Right lobe of liver (tissue), 6 donors: ENCODE results near the gene ASCL2. TPM values are rescaled to one million over a fixed set of nuclear protein-coding genes. Genes with fewer than 3 reads are reported as not detected.
"Not testable (repeated sequence)": the region's sequence is repeated elsewhere in the genome, so short reads cannot be mapped to it uniquely, and the experiment has no call there.

Experiments
- ATAC-seq, 4 donors: fragments of 200-7000 bp; cut with Tn5 transposase; one replicate each; pipeline ENCODE4 v1.9.1; 2020; ENCODE audit warnings: mild to moderate bottlenecking in 4 of 4, moderate library complexity in 4 of 4
- DNase-seq, 3 donors: peaks; one replicate each; pipeline ENCODE4 v3.0.0-alpha.2; 2020
- H3K27ac ChIP-seq, 3 donors: fragments of 200-600 bp; one replicate each; pipeline ENCODE4 v1.8.0; 2022
- H3K27me3 ChIP-seq, 2 donors: fragments of 200-600 bp; one replicate each; pipeline ENCODE4 v1.8.0; 2022
- H3K36me3 ChIP-seq, 4 donors: fragments of 200-600 bp; sonication (generic) in 1 of 4; one replicate each; pipeline versions ENCODE4 v1.5.1 to v1.8.0; 2017 to 2022; ENCODE audit warnings: control low read depth in 1 of 4
- H3K4me1 ChIP-seq, 4 donors: fragments of 200-600 bp; sonication (generic) in 1 of 4; one replicate each; pipeline versions ENCODE4 v1.5.1 to v1.8.0; 2017 to 2022; ENCODE audit warnings: control low read depth in 1 of 4
- H3K4me3 ChIP-seq, 3 donors: fragments of 200-600 bp; one replicate each; pipeline ENCODE4 v1.8.0; 2022
- H3K9me3 ChIP-seq, 4 donors: fragments of 200-600 bp; sonication (generic) in 1 of 4; one replicate each; pipeline versions ENCODE4 v1.5.1 to v1.8.0; 2017 to 2022; ENCODE audit warnings: control low read depth in 1 of 4
- POLR2A ChIP-seq: fragments of 450-650 bp; IDR thresholded peaks from one replicate; pipeline ENCODE4 v1.6.1; 2017; ENCODE audit warnings: antibody characterized with exemption, mild to moderate bottlenecking
- WGBS: methylation state at CpG from one replicate; pipeline ENCODE4 v1.1.6; 2018; ENCODE audit warnings: low coverage, low lambda C conversion rate; ENCODE audit not compliant: insufficient coverage; ENCODE audit errors: missing lambda C conversion rate; 5-methylcytosine and 5-hydroxymethylcytosine counted together
- intact Hi-C, 2 donors: fragments of 100-400 bp; cut with DNase I; formaldehyde crosslinking; loops; one replicate each; pipeline versions ENCODE4 v1.11.2 to v1.14.1; 2022
- total RNA-seq, 6 experiments: library from RNA; depleted of rRNA in 2 of 6; stranded (reverse); fragments of >200 nt in 2 of 6; fragmentation: NEBNext Ultra II Directional in 3 of 6; extraction: Animal tissue kit (Norgen Biotek cat#: 25700) in 3 of 6; gene quantifications; one replicate each; pipeline versions ENCODE4 v1.1.0 to v1.2.4, GENCODE V29; 2016 to 2023
- TF ChIP-seq, protein P1 (sequence below), 4 donors: fragments of 200-600 bp in 3 of 4; fragments of 450-650 bp in 1 of 4; IDR thresholded peaks; one replicate each; pipeline versions ENCODE4 v1.5.1 to v1.8.0; 2016 to 2022; ENCODE audit warnings: antibody characterized with exemption in 4 of 4, mild to moderate bottlenecking in 2 of 4
- donor health status: DM: no; HTN: yes; CAD: no.
- donor health status: DM: no; HTN: no; CAD: no.
- donor health status: DM: no; HTN: no; CAD: no.
- donor health status: DM: no; HTN: yes; CAD: no.
- donor health status: DM: no; HTN: yes; CAD: no.

Gene ASCL2
- total RNA-seq, 6 experiments from 2014 or later = 0.42 to 0.81 (median 0.64) TPM

DNA sequence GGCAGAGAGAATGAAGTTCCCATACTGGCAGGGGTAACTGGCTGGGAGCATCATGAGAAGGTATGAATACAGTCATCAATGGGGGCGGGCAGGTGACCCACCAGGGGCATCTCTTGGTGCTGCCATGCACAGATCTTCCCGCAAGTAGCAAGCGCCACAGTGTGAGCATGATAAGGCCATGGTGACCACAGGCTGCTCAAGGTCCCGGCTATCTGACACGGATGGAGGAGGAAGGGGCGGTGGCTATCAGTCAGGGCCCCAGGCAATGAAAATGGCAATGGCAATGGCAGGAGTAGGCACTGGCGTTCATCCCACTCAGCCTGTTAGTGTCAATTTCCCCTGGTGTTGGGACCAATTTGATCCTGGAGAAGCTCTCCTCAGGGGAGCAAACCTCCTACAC is 21.6 kb downstream of the ASCL2 start:
- WGBS = 87% methylated on average over 2 of the region's 7 CpGs
- Histone ChIP-seq H3K27ac (no peak overlapping the region), H3K36me3 (no peaks in the 10 kb centered on the region), H3K4me3 (no peak overlapping the region), H3K4me1 (no peaks in the 10 kb centered on the region), H3K9me3 (no peaks in the 10 kb centered on the region), H3K27me3 (no peaks in the 10 kb centered on the region)
- intact Hi-C loops = no loop called here
- TF ChIP-seq, protein P1, sequence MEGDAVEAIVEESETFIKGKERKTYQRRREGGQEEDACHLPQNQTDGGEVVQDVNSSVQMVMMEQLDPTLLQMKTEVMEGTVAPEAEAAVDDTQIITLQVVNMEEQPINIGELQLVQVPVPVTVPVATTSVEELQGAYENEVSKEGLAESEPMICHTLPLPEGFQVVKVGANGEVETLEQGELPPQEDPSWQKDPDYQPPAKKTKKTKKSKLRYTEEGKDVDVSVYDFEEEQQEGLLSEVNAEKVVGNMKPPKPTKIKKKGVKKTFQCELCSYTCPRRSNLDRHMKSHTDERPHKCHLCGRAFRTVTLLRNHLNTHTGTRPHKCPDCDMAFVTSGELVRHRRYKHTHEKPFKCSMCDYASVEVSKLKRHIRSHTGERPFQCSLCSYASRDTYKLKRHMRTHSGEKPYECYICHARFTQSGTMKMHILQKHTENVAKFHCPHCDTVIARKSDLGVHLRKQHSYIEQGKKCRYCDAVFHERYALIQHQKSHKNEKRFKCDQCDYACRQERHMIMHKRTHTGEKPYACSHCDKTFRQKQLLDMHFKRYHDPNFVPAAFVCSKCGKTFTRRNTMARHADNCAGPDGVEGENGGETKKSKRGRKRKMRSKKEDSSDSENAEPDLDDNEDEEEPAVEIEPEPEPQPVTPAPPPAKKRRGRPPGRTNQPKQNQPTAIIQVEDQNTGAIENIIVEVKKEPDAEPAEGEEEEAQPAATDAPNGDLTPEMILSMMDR (IDR thresholded peaks at IDR 0.05) = no peak
- no peak for TF ChIP-seq POLR2A
- no peak for ATAC-seq
- peak in 1 of 3 donors; percentile 34 for DNase-seq

DNA sequence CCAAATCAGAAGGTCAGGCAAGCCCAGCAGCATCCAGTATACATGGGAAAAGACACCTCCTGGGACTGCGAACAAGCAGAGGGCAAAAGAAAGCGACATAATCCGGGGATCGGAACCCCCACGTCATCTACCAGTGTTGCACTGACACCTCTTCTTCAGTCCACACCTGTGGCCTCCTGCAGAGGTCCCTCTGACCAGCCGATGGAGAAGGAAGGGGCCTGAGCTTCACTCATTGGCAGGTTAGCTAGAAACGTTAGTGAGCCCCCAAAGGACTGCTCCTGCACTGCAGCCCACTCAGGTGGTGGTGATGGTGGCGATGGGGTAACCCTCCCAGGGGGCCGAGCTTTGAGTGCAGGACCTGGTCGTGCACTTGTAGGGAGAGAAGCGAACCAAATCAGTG is 22.1 kb downstream of the ASCL2 start:
- Histone ChIP-seq H3K27me3 (no peaks in the 10 kb centered on the region), H3K27ac (no peak overlapping the region), H3K4me1 (no peaks in the 10 kb centered on the region), H3K36me3 (no peaks in the 10 kb centered on the region), H3K4me3 (no peak overlapping the region), H3K9me3 (no peaks in the 10 kb centered on the region)
- TF ChIP-seq POLR2A = no peak
- TF ChIP-seq, protein P1 (IDR thresholded peaks at IDR 0.05) = no peak
- WGBS = 57% methylated on average over 1 of the region's 11 CpGs
- ATAC-seq = no peak
- peak in 1 of 3 donors; percentile 31 for DNase-seq
- intact Hi-C loops = no loop called here

DNA sequence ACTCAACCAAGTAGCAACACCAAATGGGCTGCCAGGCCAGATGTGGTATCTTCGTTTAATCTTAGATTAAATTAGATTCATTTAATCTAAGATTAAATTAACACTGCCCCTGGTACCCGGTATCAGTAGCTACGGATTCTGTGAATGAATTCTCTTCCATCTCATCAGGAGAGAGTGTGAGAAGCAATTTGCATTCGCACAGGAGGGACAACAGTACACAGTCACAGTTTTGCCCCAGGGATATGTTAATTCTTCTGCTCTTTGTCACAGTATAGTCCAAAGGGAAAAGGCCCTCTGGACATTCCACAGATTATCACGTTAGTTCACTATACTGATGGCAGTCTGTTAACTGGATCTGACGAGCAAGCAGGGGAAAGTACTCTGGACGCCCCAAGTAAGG is 22.9 kb downstream of the ASCL2 start:
- DNase-seq (no peak), ATAC-seq (no peak)
- intact Hi-C loops = no loop called here
- no peak overlapping the region for H3K27ac ChIP-seq
- TF ChIP-seq POLR2A = no peak
- 47% methylated on average over 4 of the region's 7 CpGs for WGBS
- H3K4me3 ChIP-seq = no peak overlapping the region
- H3K27me3 ChIP-seq = no peaks in the 10 kb centered on the region
- no peaks in the 10 kb centered on the region for H3K36me3 ChIP-seq
- no peaks in the 10 kb centered on the region for H3K4me1 ChIP-seq
- no peaks in the 10 kb centered on the region for H3K9me3 ChIP-seq

DNA sequence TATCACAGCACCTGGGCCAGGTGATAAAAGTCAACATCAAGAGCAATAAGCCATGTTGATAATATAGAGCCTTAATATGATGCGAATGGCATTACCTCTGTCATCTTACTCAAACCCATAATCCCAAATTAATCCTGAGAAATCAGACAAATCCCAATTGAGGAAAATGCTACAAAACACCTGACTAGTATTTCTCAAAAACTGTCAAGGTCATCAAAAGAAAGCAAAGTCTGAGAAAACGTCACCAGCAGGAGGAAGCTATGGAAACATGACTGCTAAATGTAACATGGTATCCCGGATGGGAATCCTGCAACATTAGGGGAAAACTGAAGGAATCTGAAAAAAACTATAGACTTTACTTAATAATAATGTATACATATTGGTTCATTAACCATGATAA is 29.6 kb downstream of the ASCL2 start:
- Histone ChIP-seq H3K27ac (no peak overlapping the region), H3K9me3 (no peaks in the 10 kb centered on the region), H3K4me3 (no peak overlapping the region), H3K4me1 (no peaks in the 10 kb centered on the region), H3K27me3 (no peaks in the 10 kb centered on the region), H3K36me3 (no peaks in the 10 kb centered on the region)
- 52% methylated on average over 3 of the region's 3 CpGs for WGBS
- intact Hi-C loops = no loop called here
- TF ChIP-seq, protein P1 (IDR thresholded peaks at IDR 0.05) = no peak
- TF ChIP-seq POLR2A = no peak
- DNase-seq (no peak), ATAC-seq (no peak)

DNA sequence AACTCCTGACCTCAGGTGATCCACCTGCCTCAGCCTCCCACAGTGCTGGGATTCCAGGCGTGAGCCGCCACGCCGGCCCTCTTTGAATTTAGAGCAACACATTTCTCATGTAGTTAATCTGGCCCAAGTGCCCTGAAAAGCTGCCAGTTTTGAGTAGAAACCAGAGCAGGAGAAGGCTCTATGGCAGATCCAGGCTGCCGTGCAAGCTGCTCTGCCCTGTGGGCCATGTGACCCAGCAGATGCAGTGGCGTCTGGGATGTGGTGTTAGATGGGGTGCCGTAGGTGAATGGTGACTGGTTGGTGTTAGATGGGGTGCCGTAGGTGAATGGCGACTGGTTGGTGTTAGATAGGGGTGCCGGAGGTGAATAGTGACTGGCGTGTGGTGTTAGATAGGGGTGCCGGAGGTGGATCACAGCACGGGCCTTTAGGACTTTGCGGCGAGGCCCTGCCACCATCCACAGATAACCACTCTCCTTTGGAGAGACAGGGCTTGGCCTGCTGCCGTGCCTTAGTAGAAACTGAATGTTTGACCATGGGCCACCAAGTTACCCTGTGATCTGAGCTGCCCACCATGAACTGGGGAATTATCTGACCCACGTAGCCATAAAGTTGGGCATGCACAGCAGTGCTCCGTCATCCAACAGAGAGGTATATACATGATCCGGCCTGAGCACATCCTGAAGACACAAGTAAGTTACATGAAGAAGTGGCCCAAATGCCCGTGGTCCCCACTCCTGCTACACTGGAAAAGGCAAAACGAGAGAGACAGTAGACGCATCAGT is 32.7 kb downstream of the ASCL2 start:
- WGBS = 84% methylated on average over 19 of the region's 22 CpGs
- H3K9me3 ChIP-seq = no peaks in the 10 kb centered on the region
- no peak overlapping the region for H3K27ac ChIP-seq
- TF ChIP-seq, protein P1 (IDR thresholded peaks at IDR 0.05) = no peak
- TF ChIP-seq POLR2A = no peak
- intact Hi-C loops = no loop called here
- H3K27me3 ChIP-seq = no peaks in the 10 kb centered on the region
- DNase-seq (peak in 1 of 3 donors; percentile 29), ATAC-seq (no peak)
- H3K36me3 ChIP-seq = no peaks in the 10 kb centered on the region
- H3K4me1 ChIP-seq = no peaks in the 10 kb centered on the region
- no peak overlapping the region for H3K4me3 ChIP-seq

DNA sequence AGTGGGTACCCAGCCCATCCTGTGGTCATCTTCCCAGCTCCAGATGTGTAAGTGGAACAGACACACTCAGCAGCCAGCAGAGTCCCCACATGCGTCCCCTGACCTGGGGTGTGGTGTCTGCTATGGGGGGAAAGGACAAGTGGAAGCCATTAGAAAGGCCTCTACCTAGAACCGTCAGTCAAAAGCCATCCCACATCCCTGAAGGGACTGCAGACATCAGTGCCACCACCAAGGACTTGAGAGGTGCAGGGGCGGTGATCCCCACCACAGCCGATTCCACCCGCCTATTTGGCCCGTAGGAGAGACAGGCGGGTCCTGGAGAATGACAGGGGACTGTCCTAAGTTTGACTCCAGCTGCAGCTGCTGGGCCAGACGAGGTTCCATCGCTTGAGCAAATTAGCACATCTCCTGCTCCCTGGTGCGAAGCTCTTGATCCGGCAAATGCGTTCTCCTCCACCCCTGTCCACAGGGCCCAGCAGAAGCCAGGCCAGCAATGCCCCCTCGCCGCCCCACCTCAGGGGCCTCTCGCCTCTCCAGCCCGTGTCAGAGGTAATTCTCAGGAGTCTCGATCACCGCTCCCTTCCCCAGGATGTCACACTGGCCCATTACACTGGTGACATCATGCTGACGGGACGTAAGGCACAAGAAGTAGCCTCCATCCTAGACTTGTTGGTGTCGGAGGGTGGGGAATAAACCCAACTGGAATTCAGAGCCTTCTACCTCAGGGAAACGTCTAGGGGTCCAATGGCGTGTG is 33.8 kb downstream of the ASCL2 start:
- H3K4me1 ChIP-seq, intact Hi-C loops, H3K9me3 ChIP-seq, H3K27me3 ChIP-seq, DNase-seq, H3K36me3 ChIP-seq, H3K4me3 ChIP-seq, ATAC-seq: not testable (repeated sequence)
- peak overlapping the region; percentile 5 to 24 (median 15) for H3K27ac ChIP-seq
- 60% methylated on average over 4 of the region's 23 CpGs for WGBS
